Islet precursor cell (in vitro differentiated cells): ENCODE data around the gene TNNI3K.

Experiments
- DNase-seq: peaks from one replicate; pipeline ENCODE4 v3.0.0-alpha.2; 2018

Gene TNNI3K

GRCh38 chr1:74452035-74452434, 216.8 kb downstream of the TNNI3K start:
- no peak for DNase-seq

- DNase-seq, result no peak
Measured at GRCh38 chr1:74453277-74453676, 218.1 kb downstream of the TNNI3K start.

DNA sequence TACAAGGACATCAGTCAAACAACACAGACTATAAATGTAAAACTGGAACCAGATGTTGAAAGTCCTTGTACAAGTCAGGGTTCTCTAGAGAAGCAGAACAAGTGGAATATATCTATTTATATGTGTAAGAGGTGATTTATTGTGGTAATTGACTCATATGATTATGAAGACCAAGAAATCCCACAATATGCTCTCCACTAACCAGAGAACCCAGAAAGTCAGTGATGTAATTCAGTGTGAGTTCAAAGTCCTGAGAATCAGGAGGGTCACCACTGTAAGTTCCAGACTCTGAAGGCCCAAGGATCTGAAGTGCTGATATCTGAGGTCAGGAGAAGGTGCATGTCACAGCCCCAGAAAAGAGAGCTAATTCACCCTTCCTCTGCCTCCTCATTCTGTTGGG, 220.2 kb downstream of the TNNI3K start:
- no peak for DNase-seq

DNA sequence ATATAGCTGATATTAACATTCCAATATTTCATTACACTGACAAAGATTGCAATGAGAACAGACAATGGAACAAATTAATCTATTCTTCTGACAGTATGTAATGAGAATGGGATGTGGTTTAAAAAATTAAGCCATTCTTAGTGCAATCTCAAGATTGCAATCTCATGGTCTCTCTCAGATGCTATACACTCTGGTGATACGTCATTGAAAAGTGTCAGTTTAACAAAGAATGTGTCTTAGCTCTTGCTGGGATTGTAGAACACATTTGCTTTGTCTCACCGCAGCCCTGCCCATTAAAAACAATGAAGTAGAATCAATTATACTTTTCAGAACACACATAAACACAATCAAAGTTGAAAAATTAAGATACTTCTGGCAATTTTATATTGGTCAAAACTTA, 222.1 kb downstream of the TNNI3K start:
- DNase-seq, result no peak

DNA sequence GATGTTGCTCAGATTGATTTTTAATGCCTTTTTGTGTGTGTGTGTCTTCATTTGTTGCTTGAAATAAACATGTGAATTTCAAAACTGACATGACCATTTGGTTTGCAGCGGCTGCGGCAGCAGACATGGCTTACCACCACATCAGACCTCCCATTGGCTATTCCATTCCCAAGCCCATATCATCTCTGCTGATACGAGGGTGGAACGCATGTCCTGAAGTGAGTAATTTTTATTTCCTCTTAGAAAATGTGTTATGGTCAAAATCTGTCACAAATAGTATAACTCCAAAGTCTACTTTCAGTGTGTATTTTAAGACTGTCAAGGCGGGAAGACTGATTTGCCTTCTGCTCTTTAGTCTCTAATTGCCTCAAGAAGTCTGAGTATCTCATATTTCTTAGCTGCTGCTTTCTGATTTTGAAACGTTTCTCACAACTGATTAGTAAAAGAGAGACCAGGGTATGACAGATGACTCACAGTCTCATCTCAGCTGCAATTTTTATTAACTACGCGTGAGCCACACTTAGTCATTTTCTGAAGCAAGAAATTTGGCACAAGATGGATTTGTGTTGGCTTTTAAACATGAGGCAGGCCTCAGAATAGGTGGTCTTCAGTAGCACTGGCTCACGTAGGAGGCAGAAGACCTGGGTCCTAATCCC, 228.3 kb downstream of the TNNI3K start:
- DNase-seq, result no peak

GRCh38 chr1:74464037-74464436, 228.8 kb downstream of the TNNI3K start:
- no peak for DNase-seq

- no peak for DNase-seq
Measured at GRCh38 chr1:74465193-74465681, 230.1 kb downstream of the TNNI3K start.

GRCh38 chr1:74467786-74468377, 232.7 kb downstream of the TNNI3K start:
- DNase-seq, result no peak

- no peak for DNase-seq
Measured at GRCh38 chr1:74468982-74469603, 233.9 kb downstream of the TNNI3K start.

DNA sequence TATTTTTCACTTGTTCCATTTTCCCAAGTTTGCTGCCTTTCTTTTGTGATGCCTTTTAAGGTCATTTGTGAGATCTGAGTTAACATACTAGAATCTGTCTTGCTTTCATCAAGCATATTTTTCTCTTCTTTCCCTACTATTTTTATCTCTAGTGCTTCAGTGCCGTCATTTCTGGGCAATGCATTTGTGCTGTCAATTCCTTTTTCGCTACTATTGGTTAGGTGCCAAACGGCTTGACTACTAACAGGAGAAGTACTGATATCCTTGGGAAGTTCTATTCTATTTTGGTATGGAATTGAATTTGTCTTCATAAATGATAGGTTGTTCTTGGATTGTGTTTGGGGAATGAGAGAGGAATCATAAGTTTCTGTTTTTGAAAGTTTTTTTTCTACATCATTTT, 235.1 kb downstream of the TNNI3K start:
- DNase-seq, result no peak

DNA sequence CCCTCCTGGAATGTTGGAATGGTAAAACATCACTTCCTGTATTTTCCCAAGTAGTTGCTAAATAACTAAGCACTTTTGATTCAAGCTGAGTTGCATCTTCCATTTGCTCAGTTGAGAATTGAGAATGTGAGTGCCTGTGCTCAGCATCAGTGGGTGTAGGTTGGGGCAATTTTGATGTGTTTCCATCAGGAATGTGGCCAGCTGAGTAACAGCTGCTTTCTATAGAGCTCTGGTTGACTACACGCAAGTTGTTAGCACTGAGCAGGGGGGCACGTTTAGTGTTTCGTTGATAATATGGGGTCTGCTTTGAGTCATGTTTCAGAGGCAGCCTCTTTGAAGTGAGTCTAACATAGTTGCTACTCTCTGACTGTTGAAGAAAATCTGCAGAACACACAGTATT, 235.7 kb downstream of the TNNI3K start:
- peak; percentile 49 for DNase-seq

DNA sequence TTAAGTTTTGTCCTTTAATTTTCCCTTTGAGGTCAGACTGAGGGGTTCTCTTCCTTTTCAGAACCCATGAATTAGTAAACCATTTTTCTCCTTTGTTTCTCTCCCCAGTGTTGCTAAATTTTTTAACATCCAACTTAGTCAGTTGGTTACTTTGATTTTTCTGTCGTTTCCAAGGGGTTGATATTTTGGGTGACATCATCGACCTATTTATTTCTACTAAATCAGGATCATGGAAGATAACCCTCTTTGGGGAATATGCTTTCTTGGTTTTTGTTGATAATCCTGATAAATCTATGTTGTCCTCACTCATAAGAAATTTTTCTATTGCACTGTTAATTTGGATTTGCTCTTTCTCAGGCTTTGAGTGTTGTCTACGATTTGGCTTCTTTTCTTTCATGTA, 236.3 kb downstream of the TNNI3K start:
- no peak for DNase-seq

- no peak for DNase-seq
Measured at GRCh38 chr1:74474585-74474984, 239.4 kb downstream of the TNNI3K start.

DNA sequence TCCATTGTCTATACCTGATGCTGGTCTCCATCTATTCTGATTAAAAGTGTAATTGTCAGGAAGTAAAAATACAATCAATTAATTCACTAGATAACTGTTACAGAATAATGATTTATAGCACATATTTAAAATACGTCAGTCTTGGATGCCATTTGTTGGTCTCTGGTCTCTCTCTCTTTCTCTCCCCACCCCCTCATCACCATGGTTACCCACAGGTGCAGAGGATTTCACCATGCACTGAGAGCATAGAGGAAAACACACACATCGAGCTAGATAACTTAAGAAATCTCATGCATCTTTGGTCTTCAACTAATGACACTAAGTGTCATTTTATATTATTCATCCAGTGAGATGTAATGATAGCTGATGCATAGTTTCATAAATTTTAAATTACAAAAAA, 243.8 kb downstream of the TNNI3K start:
- no peak for DNase-seq

GRCh38 chr1:74480068-74480467, 244.9 kb downstream of the TNNI3K start:
- DNase-seq, result no peak

GRCh38 chr1:74481607-74482006, 246.4 kb downstream of the TNNI3K start:
- DNase-seq, result no peak

DNA sequence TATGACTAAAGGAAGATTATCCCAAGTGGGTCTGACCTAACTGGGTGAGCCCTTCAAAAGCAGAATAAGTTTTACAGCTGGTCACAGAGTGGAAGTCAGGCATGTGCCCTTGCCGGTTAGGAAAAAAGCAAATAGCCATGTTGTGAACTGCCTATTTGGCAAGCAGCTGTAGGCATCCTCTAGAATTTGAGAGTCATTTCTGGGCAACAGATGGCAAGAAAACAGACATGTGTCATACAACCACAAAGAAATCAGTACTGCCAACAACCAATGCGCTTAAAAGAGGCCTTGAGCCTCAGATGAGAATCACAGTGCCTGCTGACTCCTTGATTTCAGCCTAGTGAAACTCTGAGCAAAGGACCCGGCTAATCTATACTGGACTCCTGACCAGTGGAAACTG, 250.4 kb downstream of the TNNI3K start:
- DNase-seq, result peak; percentile 53

DNA sequence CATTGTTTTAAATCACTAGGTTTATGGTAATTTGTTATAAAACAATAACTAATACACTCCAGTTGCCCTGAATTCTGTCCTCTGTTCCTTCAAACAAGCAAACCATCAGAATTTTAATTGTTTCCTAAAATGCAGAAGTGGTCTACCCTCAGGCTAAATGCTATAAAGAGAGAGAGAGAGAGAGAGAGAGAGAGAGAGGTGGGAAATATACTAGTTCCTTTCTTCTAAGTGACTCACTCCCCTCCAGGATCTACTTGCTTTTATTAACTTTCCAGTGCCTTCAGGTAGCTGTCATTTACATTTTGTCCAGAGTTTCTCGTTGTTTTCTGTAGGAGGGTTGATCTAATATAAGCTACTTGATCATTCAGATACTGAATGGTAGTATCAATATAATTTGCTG, 250.8 kb downstream of the TNNI3K start:
- no peak for DNase-seq

GRCh38 chr1:74496669-74497068, 261.5 kb downstream of the TNNI3K start:
- no peak for DNase-seq

DNA sequence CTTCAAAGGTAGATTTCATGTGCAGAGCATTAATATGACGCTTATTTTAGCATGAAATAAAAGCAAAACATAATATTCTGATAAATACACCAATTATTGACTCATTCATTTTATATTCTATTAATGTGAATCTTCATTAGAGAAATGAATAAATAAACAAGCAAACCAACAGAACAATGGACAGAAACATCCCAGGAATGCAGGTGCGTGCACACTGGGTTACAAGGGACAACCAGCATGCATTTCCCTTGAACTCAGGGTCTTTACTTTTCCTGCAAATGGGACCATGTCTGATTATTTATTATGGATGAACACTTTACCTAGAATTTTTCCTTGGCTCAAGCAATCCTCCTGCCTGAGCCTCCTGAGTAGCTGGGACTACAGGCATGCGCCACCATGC, 263.7 kb downstream of the TNNI3K start:
- no peak for DNase-seq

- peak; percentile 63 for DNase-seq
Measured at GRCh38 chr1:74502432-74502831, 267.2 kb downstream of the TNNI3K start.

GRCh38 chr1:74502858-74503257, 267.7 kb downstream of the TNNI3K start:
- no peak for DNase-seq

DNA sequence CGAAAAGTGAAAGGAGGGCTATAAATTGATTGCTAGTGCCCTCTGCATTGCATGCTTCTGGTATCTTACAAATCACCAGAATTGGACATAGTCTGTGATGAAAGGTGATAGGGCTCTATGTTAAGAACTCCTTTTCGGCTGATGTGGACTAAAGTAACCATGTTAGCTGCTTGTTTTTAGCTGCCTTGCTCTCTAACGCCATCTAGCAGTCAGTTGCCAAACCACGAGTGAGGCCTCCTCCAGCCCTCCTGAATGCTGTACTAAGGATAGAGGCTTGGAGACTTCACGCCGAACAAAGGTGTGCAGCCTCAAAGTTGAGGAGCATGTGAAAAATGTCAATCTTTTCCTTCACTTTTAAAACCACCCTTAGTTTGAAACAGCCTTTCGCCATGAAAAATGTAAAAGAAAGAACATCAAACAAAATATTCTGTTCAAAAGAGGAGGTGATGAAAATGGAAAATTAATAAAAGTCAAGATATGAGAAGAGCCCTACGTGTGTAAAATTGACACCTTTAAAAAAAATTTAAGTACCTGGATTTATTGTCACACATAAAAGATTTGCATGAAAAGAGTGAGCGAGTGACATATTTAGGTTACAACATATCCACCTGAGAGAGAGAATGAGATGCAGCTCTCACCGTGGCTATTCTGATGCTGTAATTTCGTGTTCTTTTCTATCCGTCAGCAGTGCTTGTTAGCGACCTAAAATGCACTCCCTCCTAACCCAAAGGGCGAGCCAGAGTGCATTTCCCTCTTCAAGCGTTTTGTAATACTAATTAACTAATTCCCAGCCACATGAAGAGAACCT, 269.1 kb downstream of the TNNI3K start:
- peak; percentile 86 for DNase-seq
